GM12864 (cell line): ENCODE results near the gene SCN1A.
"Not testable (repeated sequence)": the region's sequence is repeated elsewhere in the genome, so short reads cannot be mapped to it uniquely, and the experiment has no call there.

Experiments
- DNase-seq: peaks from one replicate; pipeline ENCODE4 v3.0.0-alpha.2; 2011; ENCODE audit warnings: low read depth
- H3K4me3 ChIP-seq: 2 replicates; pipeline ENCODE4 v1.5.1; 2011; ENCODE audit warnings: mild to moderate bottlenecking, low read depth, low read length, control low read depth
- CTCF ChIP-seq: IDR thresholded peaks from 2 replicates; pipeline ENCODE4 v1.5.1; 2011; ENCODE audit warnings: low read depth, mild to moderate bottlenecking, moderate library complexity, low read length, control low read depth, inconsistent platforms; ENCODE audit errors: missing control alignments

Gene SCN1A

GRCh38 chr2:166104084-166104483 is 23.7 kb downstream of the SCN1A start:
- no peak for TF ChIP-seq CTCF
- no peak overlapping the region for H3K4me3 ChIP-seq
- no peak for DNase-seq

GRCh38 chr2:166103277-166103676 is 24.5 kb downstream of the SCN1A start:
- not testable (repeated sequence) for DNase-seq, H3K4me3 ChIP-seq

- TF ChIP-seq CTCF, result no peak
- H3K4me3 ChIP-seq, result no peak overlapping the region
- no peak for DNase-seq
These were observed 33.5 kb downstream of the SCN1A start for GRCh38 chr2:166094325-166094724.

GRCh38 chr2:166092889-166093288 is 34.9 kb downstream of the SCN1A start:
- TF ChIP-seq CTCF, result no peak
- DNase-seq, result no peak
- no peak overlapping the region for H3K4me3 ChIP-seq

GRCh38 chr2:166091439-166091838 is 36.4 kb downstream of the SCN1A start:
- no peak for DNase-seq
- TF ChIP-seq CTCF, result no peak
- H3K4me3 ChIP-seq, result no peak overlapping the region

GRCh38 chr2:166090908-166091307 is 36.9 kb downstream of the SCN1A start:
- no peak for TF ChIP-seq CTCF

GRCh38 chr2:166090346-166090745 is 37.5 kb downstream of the SCN1A start:
- no peak for TF ChIP-seq CTCF
- DNase-seq, result no peak
- no peak overlapping the region for H3K4me3 ChIP-seq

More at GRCh38 chr2:166090908-166091307, 36.9 kb downstream of the SCN1A start:
- H3K4me3 ChIP-seq, result no peak overlapping the region
- DNase-seq, result no peak

GRCh38 chr2:166088634-166089033 is 39.2 kb downstream of the SCN1A start:
- H3K4me3 ChIP-seq, result no peak overlapping the region
- no peak for DNase-seq
- TF ChIP-seq CTCF, result no peak
